ENCODE measurements around the gene DNAI7. TPM values are rescaled to one million over a fixed set of nuclear protein-coding genes. Genes with fewer than 3 reads are reported as not detected.

The DNAI7 gene
- total RNA-seq, 1 experiment from 2014 or later, result 0.52 TPM

GRCh38 chr12:25089738-25090137 lies 105.2 kb downstream of the DNAI7 start (continued):
- TF ChIP-seq POLR2AphosphoS5 (IDR thresholded peaks at IDR 0.05; ENCODE audit: low read depth, low read length), result no peak

GRCh38 chr12:25087596-25087995 lies 107.4 kb downstream of the DNAI7 start:
- H3K27ac ChIP-seq (ENCODE audit: low read depth, low read length), result no peak overlapping the region
- intact Hi-C loops (cut with micrococcal nuclease), result no loop called here
- H3K36me3 ChIP-seq (ENCODE audit: control insufficient read depth in 1 of 2, insufficient read depth in 2 of 2, low read length in 2 of 2), result no peaks in the 10 kb centered on the region
- no peaks in the 10 kb centered on the region for H3K9me2 ChIP-seq (ENCODE audit: insufficient read depth)
- H3K9ac ChIP-seq (ENCODE audit: low read length), result no peak overlapping the region
- ChIA-PET POLR2A (no interaction called here), CTCF (no interaction called here), RAD21 (ENCODE audit: low non-redundant PET in 1 of 2, low total read pairs in 2 of 2, uncharacterized antibody in 2 of 2, unreplicated experiment in 2 of 2) (no interaction called here)
- H3K4me3 ChIP-seq (replicated peaks in 1 of 2; ENCODE audit: low read depth in 1 of 2, low read length in 2 of 2), result no peak overlapping the region
- ATAC-seq (no peak), DNase-seq (ENCODE audit: low read depth, low spot score) (no peak)
- H3K79me2 ChIP-seq (ENCODE audit: insufficient read depth, low read length), result no peaks in the 10 kb centered on the region
- H4K20me1 ChIP-seq (ENCODE audit: insufficient read depth), result no peaks in the 10 kb centered on the region
- no peaks in the 10 kb centered on the region for H3K4me1 ChIP-seq (ENCODE audit: control insufficient read depth in 1 of 2, insufficient read depth in 2 of 2, low read length in 2 of 2)
- H3K27me3 ChIP-seq (ENCODE audit: insufficient read depth, low read length), result no peaks in the 10 kb centered on the region
- BruUV-seq (replicated peaks), result no TSS peak
- no peak for TF ChIP-seq EZH2 (IDR thresholded peaks at IDR 0.05)
- TF ChIP-seq POLR2A (IDR thresholded peaks at IDR 0.05; ENCODE audit: borderline replicate concordance, extremely low read depth, insufficient read depth, insufficient read length), result no peak
- TF ChIP-seq CTCF (IDR thresholded peaks at IDR 0.05 in 2 of 3, conservative IDR thresholded peaks at IDR 0.05 in 1 of 3; ENCODE audit: borderline replicate concordance in 1 of 3, insufficient read depth in 1 of 3, low read depth in 2 of 3, low read length in 2 of 3), result no peak
- H3K9me3 ChIP-seq (ENCODE audit: control insufficient read depth in 1 of 2, insufficient read depth in 1 of 2, low read depth in 1 of 2, low read length in 2 of 2), result no peaks in the 10 kb centered on the region
- no peak overlapping the region for H3K4me2 ChIP-seq (ENCODE audit: low read length)
- H2AFZ ChIP-seq (ENCODE audit: low read depth, low read length, poor library complexity, severe bottlenecking), result no peak overlapping the region

GRCh38 chr12:25084816-25085215 lies 110.1 kb downstream of the DNAI7 start:
- H4K20me1 ChIP-seq (ENCODE audit: insufficient read depth), result no peaks in the 10 kb centered on the region
- no peak overlapping the region for H3K27ac ChIP-seq (ENCODE audit: low read depth, low read length)
- no peaks in the 10 kb centered on the region for H3K9me3 ChIP-seq (ENCODE audit: control insufficient read depth in 1 of 2, insufficient read depth in 1 of 2, low read depth in 1 of 2, low read length in 2 of 2)
- RAD21 ChIA-PET (ENCODE audit: low non-redundant PET in 1 of 2, low total read pairs in 2 of 2, uncharacterized antibody in 2 of 2, unreplicated experiment in 2 of 2), result no interaction called here
- no peaks in the 10 kb centered on the region for H3K9me2 ChIP-seq (ENCODE audit: insufficient read depth)
- POLR2A ChIA-PET, result no interaction called here
- intact Hi-C loops (cut with micrococcal nuclease), result no loop called here
- no TSS peak for BruUV-seq (replicated peaks)
- no peaks in the 10 kb centered on the region for H3K4me1 ChIP-seq (ENCODE audit: control insufficient read depth in 1 of 2, insufficient read depth in 2 of 2, low read length in 2 of 2)
- CTCF ChIA-PET, result no interaction called here
- H3K79me2 ChIP-seq (ENCODE audit: insufficient read depth, low read length), result no peaks in the 10 kb centered on the region
- no peak for ATAC-seq
- H3K4me3 ChIP-seq (replicated peaks in 1 of 2; ENCODE audit: low read depth in 1 of 2, low read length in 2 of 2), result no peak overlapping the region
- H3K4me2 ChIP-seq (ENCODE audit: low read length), result no peak overlapping the region
- no peak for DNase-seq (ENCODE audit: low read depth, low spot score)
- H3K36me3 ChIP-seq (ENCODE audit: control insufficient read depth in 1 of 2, insufficient read depth in 2 of 2, low read length in 2 of 2), result no peaks in the 10 kb centered on the region
- no peaks in the 10 kb centered on the region for H3K27me3 ChIP-seq (ENCODE audit: insufficient read depth, low read length)
- H2AFZ ChIP-seq (ENCODE audit: low read depth, low read length, poor library complexity, severe bottlenecking), result no peak overlapping the region
- no peak overlapping the region for H3K9ac ChIP-seq (ENCODE audit: low read length)
- TF ChIP-seq ZFX (IDR thresholded peaks at IDR 0.05) (no peak), ELF1 (IDR thresholded peaks at IDR 0.05; ENCODE audit: borderline replicate concordance, low read depth) (no peak), TCF7L2 (IDR thresholded peaks at IDR 0.05; ENCODE audit: borderline replicate concordance, extremely low read depth, insufficient read depth, insufficient read length) (no peak), ATF3 (IDR thresholded peaks at IDR 0.05) (no peak), ZNF274 (IDR thresholded peaks at IDR 0.05; ENCODE audit: low read depth, low read length) (no peak), JUND (IDR thresholded peaks at IDR 0.05) (no peak), EZH2 (IDR thresholded peaks at IDR 0.05) (no peak), EGR1 (IDR thresholded peaks at IDR 0.05; ENCODE audit: low read depth) (no peak), CTCF (IDR thresholded peaks at IDR 0.05 in 2 of 3, conservative IDR thresholded peaks at IDR 0.05 in 1 of 3; ENCODE audit: borderline replicate concordance in 1 of 3, insufficient read depth in 1 of 3, low read depth in 2 of 3, low read length in 2 of 3) (no peak), CEBPB (IDR thresholded peaks at IDR 0.05; ENCODE audit: low read depth) (no peak), RAD21 (IDR thresholded peaks at IDR 0.05; ENCODE audit: low read depth) (no peak), SIN3A (IDR thresholded peaks at IDR 0.05; ENCODE audit: low read depth) (no peak), MAX (IDR thresholded peaks at IDR 0.05) (no peak), POLR2A (IDR thresholded peaks at IDR 0.05; ENCODE audit: borderline replicate concordance, extremely low read depth, insufficient read depth, insufficient read length) (no peak), CBX3 (IDR thresholded peaks at IDR 0.05; ENCODE audit: low read depth) (no peak)

All from HCT116 (cell line).